Hindlimb muscle (tissue), 1 donor: ENCODE data around the gene RBM6. TPM values are rescaled to one million over a fixed set of nuclear protein-coding genes. Genes with fewer than 3 reads are reported as not detected.
"Not testable (repeated sequence)": the region's sequence is repeated elsewhere in the genome, so short reads cannot be mapped to it uniquely, and the experiment has no call there.

ENCODE experiments used
- DNase-seq: peaks from one replicate; pipeline ENCODE4 v3.0.0-alpha.2; 2013
- polyA plus RNA-seq: library from polyadenylated mRNA; unstranded; fragments of 120-200 nt; gene quantifications from one replicate; pipeline ENCODE4 v1.2.1, GENCODE V29; 2013; ENCODE audit not compliant: insufficient read length

Gene RBM6
- polyA plus RNA-seq, 1 donor = 74.8 TPM

- no peak for DNase-seq
Measured at GRCh38 chr3:49994476-49994875, 54.5 kb downstream of the RBM6 start.

DNA sequence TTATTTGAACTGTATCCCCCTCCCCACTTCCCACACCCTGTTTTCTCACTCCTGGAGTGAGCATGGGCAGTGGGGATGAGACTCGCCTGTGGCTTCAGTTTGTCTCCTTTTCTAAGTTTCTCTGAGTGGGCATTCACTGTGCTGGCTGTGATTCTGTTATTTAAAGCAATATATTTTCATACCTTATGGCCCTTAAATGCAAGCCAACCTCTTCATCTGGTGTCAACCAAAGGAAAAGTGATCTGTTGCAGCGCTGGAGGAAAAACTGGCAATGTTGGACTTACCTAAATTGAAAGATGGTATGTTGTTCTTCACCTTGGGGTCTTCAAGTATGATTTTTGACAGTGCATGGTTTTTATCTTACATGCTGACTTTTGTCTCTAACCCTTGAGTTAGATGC is 56.1 kb downstream of the RBM6 start:
- DNase-seq = no peak

- no peak for DNase-seq
Measured at GRCh38 chr3:49997862-49998261, 57.9 kb downstream of the RBM6 start.

DNA sequence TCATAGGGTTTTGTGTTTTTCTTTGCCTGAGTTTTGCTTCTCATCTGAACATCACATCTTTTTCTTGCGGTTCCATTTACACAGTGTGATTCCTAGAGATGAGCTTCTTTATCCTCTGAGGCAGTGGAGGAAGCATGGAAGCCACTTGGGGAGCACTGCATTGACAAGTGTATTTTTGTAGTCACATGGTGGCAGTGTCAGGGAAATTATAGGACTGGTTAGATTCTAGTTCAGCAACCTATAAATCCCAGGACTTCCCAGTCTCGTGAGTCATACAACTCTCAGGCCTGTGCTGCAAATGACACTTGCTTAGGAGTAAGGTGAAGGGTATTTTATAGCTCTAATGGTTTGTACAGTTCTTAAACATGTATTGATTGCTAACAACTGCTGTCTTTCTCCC is 58.4 kb downstream of the RBM6 start:
- no peak for DNase-seq

DNA sequence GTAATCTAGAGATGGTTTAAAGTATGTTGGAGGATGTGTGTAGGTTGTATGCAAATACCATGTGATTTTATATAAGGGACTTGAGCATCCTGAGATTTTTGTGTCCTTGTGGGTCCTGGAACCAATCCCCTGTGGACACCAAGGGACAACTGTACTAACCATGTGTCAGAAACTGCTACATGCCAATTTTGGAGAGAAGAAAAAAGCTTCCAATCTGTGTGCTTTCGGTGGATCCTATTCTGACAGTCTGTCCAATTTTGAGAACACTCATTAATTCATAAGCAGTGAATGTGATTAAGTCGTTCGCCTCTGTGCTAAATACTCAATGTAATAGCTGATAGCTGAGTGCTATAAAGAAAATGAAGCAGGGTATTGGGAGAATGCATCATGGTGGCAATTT is 61.6 kb downstream of the RBM6 start:
- DNase-seq = no peak

DNA sequence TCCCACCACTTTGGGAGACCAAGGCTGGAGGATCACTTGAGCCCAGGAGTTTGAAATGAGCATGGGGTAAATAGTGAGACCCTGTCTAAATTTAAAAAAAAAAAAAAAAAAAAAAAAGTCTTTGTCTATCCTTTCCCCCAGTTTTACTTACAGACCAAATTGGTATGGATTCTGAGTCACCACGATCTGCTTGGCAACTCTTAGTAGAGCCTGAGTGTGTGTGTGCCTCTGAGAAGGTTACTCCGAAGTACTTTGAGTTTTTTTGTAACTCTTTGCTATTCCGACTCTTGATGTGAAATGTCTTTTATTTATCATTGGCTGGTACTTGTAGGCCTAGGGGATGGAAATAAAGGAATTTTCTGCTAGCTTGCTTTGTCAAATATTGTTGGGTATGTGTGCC is 63.3 kb downstream of the RBM6 start:
- DNase-seq = no peak

DNA sequence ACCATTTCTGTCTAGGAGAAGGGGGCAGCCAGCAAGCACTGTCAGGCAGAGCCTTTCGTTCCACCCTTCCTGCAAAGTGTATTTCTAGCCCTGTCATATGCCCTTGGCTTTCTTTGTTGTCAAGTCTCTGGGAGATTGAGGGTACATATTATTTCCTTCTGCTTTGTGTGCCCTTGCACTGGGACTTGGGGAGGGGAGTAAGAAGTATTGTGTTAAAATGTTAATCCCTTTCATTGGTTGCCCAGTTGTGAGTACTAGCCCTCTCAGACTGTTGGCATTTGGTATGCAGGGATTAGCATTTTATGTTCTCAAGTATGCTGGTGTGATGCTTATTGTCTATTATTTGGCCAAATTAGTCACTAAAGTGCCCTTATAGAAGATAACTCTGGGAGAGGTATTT is 63.9 kb downstream of the RBM6 start:
- DNase-seq = no peak

- no peak for DNase-seq
Measured at GRCh38 chr3:50008931-50009330, 69.0 kb downstream of the RBM6 start.

DNA sequence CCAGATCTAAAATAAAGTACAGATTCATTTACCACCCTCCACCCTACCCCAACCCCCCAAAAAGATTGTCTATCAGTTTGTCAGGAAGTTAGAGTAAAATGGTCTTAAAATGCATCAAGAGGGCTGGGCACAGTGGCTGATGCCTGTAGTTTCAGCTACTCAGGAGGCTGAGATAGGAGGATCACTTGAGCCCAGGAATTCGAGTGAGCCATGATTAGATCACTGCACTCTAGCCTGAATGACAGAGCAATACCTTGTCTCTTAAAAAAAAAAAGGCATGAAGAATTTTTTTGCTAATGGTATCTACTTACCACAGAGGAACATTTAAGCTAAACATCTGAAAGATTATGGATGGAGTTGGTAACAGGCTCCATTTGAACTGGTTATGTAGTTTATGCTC is 71.0 kb downstream of the RBM6 start:
- no peak for DNase-seq

- no peak for DNase-seq
Measured at GRCh38 chr3:50015918-50016317, 76.0 kb downstream of the RBM6 start.

DNA sequence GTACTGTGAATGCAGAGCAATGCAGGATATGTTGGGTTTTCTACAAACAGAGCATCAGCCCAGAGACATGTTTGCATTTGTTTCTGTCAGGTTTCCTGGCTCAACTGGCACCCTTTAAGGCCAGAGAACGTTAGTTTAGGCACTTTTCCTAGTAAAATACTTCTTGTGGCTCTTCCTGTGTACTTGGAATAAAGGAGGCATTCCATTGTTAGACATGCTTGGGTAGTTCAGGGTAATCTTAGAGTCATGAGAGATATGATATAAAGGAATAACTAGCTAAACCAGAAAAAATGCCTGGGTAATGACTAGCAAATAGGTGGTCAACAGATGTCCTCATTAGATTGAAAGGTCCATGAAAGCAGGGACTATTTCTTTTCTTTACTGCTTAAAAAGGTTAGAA is 88.4 kb downstream of the RBM6 start:
- no peak for DNase-seq

- not testable (repeated sequence) for DNase-seq
Measured at GRCh38 chr3:50031201-50031600, 91.3 kb downstream of the RBM6 start.

GRCh38 chr3:50044976-50045375 is 105.0 kb downstream of the RBM6 start:
- DNase-seq = no peak

GRCh38 chr3:50047426-50047825 is 107.5 kb downstream of the RBM6 start:
- DNase-seq = no peak

DNA sequence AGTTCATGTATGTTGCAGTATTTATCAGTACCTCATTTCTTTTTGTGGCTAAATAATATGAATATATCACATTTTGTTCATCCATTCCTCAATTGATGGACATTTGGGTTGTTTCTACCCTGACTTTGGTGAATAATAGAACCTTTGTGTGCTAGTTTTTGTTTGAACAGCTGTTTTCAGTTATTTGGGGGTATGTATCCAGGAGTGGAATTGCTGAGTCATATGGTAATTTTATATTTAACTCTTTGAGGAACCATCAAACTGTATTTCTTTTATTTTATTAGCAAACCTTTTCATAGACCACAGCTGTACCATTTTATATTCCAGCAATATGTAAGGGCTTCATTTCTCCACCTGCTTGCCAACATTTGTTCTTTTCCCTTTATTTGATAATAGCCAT is 110.4 kb downstream of the RBM6 start:
- no peak for DNase-seq

DNA sequence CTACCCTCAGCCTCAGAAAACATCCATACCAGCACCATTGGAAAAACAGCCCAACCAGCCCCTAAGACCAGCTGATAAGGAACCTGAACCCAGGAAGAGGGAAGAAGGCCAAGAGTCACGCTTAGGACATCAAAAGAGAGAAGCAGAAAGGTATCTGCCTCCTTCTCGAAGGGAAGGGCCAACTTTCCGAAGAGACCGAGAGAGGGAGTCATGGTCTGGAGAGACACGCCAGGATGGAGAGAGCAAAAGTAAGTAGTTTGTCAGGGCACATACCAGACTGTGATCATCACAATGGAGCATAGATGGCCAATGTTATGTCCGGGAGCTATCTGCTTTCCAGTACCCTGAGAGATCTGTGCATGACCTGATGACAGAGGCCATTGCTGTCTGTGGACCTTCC is 117.8 kb downstream of the RBM6 start:
- no peak for DNase-seq

DNA sequence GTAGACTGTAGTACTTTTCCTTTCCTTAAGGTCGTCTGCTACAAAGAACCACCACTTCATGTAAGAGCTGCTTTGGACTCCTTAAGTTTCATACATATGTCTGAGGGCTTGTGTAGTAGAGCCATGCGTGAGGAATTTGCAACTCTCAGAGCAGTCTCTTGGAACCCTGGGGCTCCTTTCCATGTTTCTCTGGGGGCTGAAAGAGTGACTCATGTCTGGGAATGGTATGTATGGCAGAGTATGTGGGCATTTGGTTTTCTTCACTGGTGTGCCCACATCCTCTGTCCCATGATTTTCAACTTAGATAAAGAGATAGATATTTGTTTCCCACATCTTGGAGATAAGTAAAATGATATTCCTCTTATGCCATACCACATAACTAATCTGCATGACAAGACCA is 128.2 kb downstream of the RBM6 start:
- DNase-seq = no peak

- no peak for DNase-seq
Measured at GRCh38 chr3:50078091-50078490, 138.1 kb downstream of the RBM6 start.

DNA sequence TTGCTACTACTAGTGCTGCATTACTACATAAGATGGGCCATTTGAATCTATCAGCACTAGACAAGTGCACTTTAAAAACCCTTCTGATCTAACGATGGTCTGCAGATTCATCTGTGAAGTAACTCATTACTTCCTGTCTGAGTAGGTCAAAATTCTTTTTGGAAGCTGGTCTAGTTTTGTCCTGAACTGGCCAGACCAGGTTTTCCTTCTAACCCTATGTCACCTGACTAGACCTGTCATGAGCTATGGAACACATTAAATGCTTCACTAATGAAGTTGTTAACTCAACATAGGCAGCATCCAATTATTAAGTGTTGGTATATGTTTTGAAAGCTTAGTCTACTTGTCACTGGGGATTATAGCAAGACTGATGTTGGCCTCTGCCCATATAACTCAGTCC is 138.7 kb downstream of the RBM6 start:
- DNase-seq = no peak

DNA sequence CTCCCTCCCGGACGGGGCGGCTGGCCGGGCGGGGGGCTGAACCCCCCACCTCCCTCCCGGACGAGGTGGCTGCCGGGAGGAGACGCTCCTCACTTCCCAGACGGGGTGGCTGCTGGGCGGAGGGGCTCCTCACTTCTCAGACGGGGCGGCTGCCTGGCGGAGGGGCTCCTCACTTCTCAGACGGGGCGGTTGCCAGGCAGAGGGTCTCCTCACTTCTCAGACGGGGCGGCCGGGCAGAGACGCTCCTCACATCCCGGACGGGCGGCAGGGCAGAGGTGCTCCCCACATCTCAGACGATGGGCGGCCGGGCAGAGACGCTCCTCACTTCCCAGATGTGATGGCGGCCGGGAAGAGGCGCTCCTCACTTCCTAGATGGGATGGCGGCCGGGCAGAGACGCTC is 145.0 kb downstream of the RBM6 start:
- DNase-seq = not testable (repeated sequence)

DNA sequence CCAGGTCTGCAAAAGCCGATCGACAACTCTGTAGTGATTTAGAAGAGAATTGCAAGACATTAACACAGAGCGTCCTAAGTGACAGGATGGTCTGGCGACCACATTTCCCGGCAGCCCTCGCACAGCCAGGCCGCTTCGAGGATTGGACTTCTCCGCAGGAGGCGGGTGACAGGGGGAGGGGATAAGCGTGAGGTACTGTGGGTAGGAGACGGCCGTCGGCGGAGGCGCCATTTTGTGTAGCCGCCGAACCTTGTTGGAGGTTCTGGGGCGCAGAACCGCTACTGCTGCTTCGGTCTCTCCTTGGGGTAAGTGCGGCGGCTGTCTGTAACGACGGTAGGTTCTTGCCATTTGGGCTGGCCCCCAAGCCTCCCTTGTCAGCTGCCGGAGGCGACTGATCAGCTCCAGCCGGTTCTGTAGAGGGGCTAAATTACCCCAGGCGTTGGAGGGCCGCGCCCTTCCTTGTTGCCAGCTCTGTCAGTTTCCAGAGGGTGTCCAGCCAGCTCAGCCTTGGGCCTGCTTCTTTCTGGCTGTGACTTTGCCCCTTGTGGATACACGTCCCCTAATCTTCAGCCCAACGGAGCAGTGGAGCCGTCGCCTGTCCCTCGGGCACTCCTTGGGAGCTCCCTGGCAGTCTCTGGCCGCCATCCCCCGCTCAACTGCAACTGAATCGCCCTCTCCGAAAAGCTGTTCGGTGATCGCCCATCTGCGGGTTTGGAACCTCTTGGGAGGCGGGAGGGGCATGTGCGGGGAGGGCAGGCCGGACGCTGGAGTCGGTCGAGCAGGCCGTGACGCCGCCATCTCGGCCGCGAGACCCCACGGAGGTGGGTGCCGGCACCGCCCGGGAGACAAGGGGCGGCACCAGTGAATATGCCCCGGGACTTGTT is 149.0 kb downstream of the RBM6 start, which contains the start of gene RBM5:
RBM5 (plus strand) TSS at position 195 of the 884 bp plus-strand sequence. CDS start 1,516 bp downstream, outside the sequence.
- DNase-seq = peak; percentile 92

GRCh38 chr3:50089609-50089945 is 149.6 kb downstream of the RBM6 start:
- DNase-seq = no peak

DNA sequence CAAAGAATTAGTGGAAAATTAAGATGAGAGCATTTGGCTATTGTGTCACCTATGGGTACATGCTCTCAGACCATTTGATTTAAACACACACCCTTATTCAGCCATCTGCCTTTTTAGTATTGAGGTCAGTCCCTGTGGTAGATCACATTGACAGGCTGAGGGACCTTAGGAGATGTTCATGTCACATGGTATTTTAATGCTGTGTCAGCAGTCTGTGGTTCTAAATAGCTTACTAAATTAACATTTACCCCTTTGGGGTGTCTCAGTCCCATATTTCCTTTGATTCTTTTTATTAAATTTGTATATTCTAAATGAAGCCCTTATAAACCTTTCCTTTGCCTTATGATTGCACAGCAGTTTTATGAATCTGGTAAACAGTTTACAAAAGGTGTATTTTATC is 151.0 kb downstream of the RBM6 start:
- no peak for DNase-seq

GRCh38 chr3:50095352-50095998 is 155.5 kb downstream of the RBM6 start:
- DNase-seq = no peak
